ENCODE measurements around the gene AHSG.

DNA sequence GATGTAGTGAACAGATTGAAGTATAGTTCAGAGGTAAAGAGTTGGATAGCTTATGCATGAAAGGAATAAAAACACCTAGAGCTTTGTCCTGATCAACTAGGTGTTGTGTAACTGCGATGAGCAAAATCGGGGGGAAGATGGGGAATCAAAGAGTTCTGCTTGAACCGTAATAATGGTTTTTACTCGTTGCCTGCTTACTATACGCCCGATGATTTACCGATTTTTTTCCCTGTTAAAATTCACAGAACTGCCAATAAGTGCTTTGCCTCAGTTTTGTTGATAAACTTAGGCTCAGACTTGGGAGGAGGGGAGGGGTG, 43.1 kb upstream of the AHSG start:
- TF ChIP-seq, protein P1, sequence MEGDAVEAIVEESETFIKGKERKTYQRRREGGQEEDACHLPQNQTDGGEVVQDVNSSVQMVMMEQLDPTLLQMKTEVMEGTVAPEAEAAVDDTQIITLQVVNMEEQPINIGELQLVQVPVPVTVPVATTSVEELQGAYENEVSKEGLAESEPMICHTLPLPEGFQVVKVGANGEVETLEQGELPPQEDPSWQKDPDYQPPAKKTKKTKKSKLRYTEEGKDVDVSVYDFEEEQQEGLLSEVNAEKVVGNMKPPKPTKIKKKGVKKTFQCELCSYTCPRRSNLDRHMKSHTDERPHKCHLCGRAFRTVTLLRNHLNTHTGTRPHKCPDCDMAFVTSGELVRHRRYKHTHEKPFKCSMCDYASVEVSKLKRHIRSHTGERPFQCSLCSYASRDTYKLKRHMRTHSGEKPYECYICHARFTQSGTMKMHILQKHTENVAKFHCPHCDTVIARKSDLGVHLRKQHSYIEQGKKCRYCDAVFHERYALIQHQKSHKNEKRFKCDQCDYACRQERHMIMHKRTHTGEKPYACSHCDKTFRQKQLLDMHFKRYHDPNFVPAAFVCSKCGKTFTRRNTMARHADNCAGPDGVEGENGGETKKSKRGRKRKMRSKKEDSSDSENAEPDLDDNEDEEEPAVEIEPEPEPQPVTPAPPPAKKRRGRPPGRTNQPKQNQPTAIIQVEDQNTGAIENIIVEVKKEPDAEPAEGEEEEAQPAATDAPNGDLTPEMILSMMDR (IDR thresholded peaks at IDR 0.05), result no peak
- TF ChIP-seq POLR2A (IDR thresholded peaks at IDR 0.05), result no peak
